ENCODE measurements around the gene GATAD2A.

GATAD2A gene

GRCh38 chr19:19513682-19514081, 108.2 kb downstream of the GATAD2A start:
- POLR2A ChIA-PET: interaction anchor here (0.6 kb wide), 1 partner anchor 83 kb away, joined by 3 read pairs; no protein-coding TSS in a partner anchor
- no peak overlapping the region for H3K4me3 ChIP-seq (ENCODE audit: low read depth, low read length)
- no peak for DNase-seq (ENCODE audit: low read depth, low spot score)
- TF ChIP-seq, protein P1, sequence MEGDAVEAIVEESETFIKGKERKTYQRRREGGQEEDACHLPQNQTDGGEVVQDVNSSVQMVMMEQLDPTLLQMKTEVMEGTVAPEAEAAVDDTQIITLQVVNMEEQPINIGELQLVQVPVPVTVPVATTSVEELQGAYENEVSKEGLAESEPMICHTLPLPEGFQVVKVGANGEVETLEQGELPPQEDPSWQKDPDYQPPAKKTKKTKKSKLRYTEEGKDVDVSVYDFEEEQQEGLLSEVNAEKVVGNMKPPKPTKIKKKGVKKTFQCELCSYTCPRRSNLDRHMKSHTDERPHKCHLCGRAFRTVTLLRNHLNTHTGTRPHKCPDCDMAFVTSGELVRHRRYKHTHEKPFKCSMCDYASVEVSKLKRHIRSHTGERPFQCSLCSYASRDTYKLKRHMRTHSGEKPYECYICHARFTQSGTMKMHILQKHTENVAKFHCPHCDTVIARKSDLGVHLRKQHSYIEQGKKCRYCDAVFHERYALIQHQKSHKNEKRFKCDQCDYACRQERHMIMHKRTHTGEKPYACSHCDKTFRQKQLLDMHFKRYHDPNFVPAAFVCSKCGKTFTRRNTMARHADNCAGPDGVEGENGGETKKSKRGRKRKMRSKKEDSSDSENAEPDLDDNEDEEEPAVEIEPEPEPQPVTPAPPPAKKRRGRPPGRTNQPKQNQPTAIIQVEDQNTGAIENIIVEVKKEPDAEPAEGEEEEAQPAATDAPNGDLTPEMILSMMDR (IDR thresholded peaks at IDR 0.05; ENCODE audit: insufficient read depth, low read length, missing control alignments): no peak
- CTCF ChIA-PET: interaction anchor here (1.4 kb wide), 1 partner anchor 16 kb away, joined by 3 read pairs; the partner anchor contains the start of gene YJEFN3

DNA sequence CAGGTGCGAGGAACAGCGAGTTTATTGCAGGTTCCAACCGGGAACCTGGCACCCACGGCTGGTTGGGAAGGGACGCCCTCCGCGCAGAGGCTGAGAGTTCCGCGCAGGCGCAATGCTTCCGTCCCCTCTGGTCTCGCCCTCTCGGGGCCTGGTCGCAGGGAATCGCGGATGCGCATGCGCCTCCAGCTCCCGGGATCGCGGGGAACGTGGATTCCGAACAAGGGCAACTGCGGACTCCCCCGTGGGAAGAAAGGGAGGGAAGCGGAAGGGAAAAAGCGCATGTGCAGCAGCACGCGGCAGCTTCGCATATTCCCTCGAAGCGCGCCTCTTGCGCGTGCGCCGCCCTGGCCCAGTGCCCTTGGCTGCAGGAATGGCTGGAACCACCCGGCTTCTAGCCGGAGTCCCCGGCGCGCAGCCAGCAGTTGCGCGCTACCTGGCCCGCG, 108.8 kb downstream of the GATAD2A start:
- DNase-seq (ENCODE audit: low read depth, low spot score): no peak
- ChIA-PET CTCF (interaction anchor here (1.4 kb wide), 1 partner anchor 15 kb away, joined by 3 read pairs; the partner anchor contains the start of gene YJEFN3), POLR2A (interaction anchor here (0.6 kb wide), 1 partner anchor 83 kb away, joined by 3 read pairs; no protein-coding TSS in a partner anchor)
- TF ChIP-seq, protein P1 (IDR thresholded peaks at IDR 0.05; ENCODE audit: insufficient read depth, low read length, missing control alignments): no peak
- peak overlapping the region; percentile 27 for H3K4me3 ChIP-seq (ENCODE audit: low read depth, low read length)

DNA sequence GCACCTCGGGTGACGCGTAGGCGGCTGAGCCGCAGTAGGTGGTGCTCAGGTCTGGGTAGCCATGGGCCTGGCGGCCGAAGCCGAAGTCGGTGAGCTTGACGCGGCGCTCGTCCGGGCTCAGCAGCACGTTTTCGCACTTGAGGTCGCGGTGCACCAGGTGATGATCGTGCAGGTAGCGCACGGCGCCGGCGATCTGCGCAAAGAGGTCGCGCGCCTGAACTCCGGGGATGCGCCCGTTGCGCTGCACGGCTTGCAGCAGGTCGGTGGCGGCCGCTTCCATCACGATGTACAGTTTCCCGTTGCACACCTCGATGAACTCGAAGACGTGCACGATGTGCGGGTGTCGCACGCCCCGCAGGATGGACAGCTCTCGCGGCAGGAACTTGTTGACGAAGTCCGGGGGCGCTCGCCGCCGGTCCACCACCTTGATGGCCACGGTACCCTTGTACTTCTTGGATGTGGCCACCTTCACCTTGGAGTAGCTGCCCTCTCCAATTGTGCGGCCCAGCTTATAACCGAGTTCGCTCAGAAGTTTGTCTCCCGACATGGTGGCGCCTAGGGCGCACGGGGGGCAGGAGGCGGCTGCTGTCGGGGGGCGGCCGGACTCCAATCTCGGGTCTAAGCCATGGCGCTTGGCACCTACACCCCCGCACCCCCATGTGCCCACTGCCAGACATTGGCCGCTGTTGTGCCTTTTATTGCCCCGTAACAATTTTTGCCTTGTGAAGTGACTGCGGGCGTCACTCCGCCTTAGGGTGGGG, 109.6 kb downstream of the GATAD2A start, which contains the start of gene TSSK6:
TSS of gene TSSK6 (minus strand) at position 668 of the 761 bp plus-strand sequence. CDS start at position 547, 121 bp downstream.
- DNase-seq (ENCODE audit: low read depth, low spot score): no peak
- H3K4me3 ChIP-seq (ENCODE audit: low read depth, low read length): peak within 1 kb of the TSS; percentile 66
- TF ChIP-seq, protein P1 (IDR thresholded peaks at IDR 0.05; ENCODE audit: insufficient read depth, low read length, missing control alignments): no peak
- ChIA-PET CTCF (interaction anchor here (1.1 to 3.5 kb wide), 4 partner anchors 17 to 153 kb away, joined by 4 to 22 read pairs (median 10); no protein-coding TSS in a partner anchor), POLR2A (interaction anchor here (1.0 to 1.6 kb wide), 2 partner anchors 10 to 17 kb away, joined by 3 read pairs; no protein-coding TSS in a partner anchor)

GRCh38 chr19:19515642-19516519, 110.4 kb downstream of the GATAD2A start, which contains the start of gene NDUFA13:
Gene NDUFA13 (plus strand): TSS chr19:19516225. CDS start chr19:19516239, 14 bp downstream.
- CTCF ChIA-PET: interaction anchor here (0.7 to 3.5 kb wide), 9 partner anchors 9 to 154 kb away, joined by 3 to 22 read pairs (median 4); partner anchors contain the start of genes GATAD2A and GMIP
- POLR2A ChIA-PET: interaction anchor here (0.6 to 1.6 kb wide), 4 partner anchors 11 to 325 kb away, joined by 3 read pairs; no protein-coding TSS in a partner anchor
- peak within 1 kb of the TSS; percentile 66 for H3K4me3 ChIP-seq (ENCODE audit: low read depth, low read length)
- TF ChIP-seq, protein P1 (IDR thresholded peaks at IDR 0.05; ENCODE audit: insufficient read depth, low read length, missing control alignments): no peak
- peak; percentile 26 for DNase-seq (ENCODE audit: low read depth, low spot score)

DNA sequence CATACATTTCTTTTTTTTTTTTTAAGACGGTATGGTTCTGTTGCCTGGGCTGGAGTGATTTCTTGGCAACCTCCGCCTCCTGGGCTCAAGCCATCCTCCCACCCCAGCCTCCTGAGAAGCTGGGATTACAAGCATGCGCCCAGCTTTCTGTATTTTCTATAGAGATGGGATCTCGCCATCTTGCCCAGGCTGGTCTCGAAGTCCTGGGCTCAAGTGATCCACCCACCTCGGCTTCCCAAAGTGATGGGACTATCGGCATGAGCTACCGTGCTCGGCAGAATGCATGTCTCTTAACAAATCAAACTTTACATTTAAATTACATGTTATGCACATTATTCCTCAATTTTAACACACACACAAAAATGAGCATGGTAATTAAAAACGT, 111.8 kb downstream of the GATAD2A start:
- no peak for DNase-seq (ENCODE audit: low read depth, low spot score)
- H3K4me3 ChIP-seq (ENCODE audit: low read depth, low read length): no peak overlapping the region
- TF ChIP-seq, protein P1 (IDR thresholded peaks at IDR 0.05; ENCODE audit: insufficient read depth, low read length, missing control alignments): no peak
- CTCF ChIA-PET: interaction anchor here (1.2 to 3.5 kb wide), 3 partner anchors 15 to 156 kb away, joined by 3 to 22 read pairs (median 3); no protein-coding TSS in a partner anchor
- POLR2A ChIA-PET: no interaction called here

Data from AG04449 (cell line).